ENCODE results near the gene COL9A3. TPM values are rescaled to one million over a fixed set of nuclear protein-coding genes. Genes with fewer than 3 reads are reported as not detected.
A peak's percentile ranks its signal among the peaks of the same experiment; 100 is the strongest.
"Not testable (repeated sequence)": the region's sequence is repeated elsewhere in the genome, so short reads cannot be mapped to it uniquely, and the experiment has no call there.

COL9A3 gene
- total and polyA plus RNA-seq, 2 of the 8 experiments (the other 6 are each of a cell fraction or from before 2014, with no cell fraction given), result 21.7 to 80.1 TPM

DNA sequence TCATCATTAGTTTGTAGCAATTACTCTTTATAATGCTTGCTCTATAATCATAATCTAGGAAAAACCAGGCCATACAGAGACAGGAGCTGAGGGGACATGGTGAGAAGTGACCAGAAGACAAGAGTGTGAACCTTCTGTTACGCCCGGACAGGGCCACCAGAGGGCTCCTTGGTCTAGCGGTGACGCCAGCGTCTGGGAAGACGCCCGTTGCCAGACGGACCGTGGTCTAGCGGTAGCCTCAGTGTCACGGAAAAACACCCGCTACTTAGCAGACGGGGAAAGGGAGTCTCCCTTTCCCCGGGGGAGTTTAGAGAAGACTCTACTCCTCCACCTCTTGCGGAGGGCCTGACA is 56.8 kb downstream of the COL9A3 start:
- not testable (repeated sequence) for H3K4me1 ChIP-seq (replicated peaks in 1 of 4; ENCODE audit: control insufficient read depth in 3 of 4, insufficient read depth in 4 of 4, low read length in 3 of 4); H2BK12ac ChIP-seq (ENCODE audit: low read depth, low read length); H3K27ac ChIP-seq (ENCODE audit: low read depth, low read length); H4K20me1 ChIP-seq (replicated peaks in 1 of 2; ENCODE audit: control insufficient read depth in 1 of 2, insufficient read depth in 2 of 2, low read length in 2 of 2); H3K36me3 ChIP-seq (ENCODE audit: control insufficient read depth in 2 of 4, insufficient read depth in 4 of 4, low read length in 3 of 4); H3K18ac ChIP-seq (ENCODE audit: extremely low read depth, low read length); FAIRE-seq; H2BK20ac ChIP-seq (ENCODE audit: low read length); H2AFZ ChIP-seq (ENCODE audit: low read length); H4K5ac ChIP-seq (ENCODE audit: insufficient read length, low read depth, low read length); H4K91ac ChIP-seq (replicated peaks; ENCODE audit: insufficient read length, low read length); H3K4me2 ChIP-seq (ENCODE audit: insufficient read depth in 1 of 2, low read depth in 2 of 2, low read length in 2 of 2); H2BK15ac ChIP-seq (ENCODE audit: low read length); H3K79me2 ChIP-seq (ENCODE audit: control insufficient read depth in 1 of 2, insufficient read depth in 2 of 2, low read length in 2 of 2); H4K8ac ChIP-seq (ENCODE audit: extremely low read depth, insufficient read depth, low read length); H3K23me2 ChIP-seq (ENCODE audit: low read depth, low read length); H2AK5ac ChIP-seq (ENCODE audit: low read depth, low read length); H3K79me1 ChIP-seq (ENCODE audit: low read depth, low read length); H3K9me3 ChIP-seq (ENCODE audit: insufficient read depth in 2 of 2, low read depth in 1 of 2, low read length in 1 of 2); H3K14ac ChIP-seq (ENCODE audit: insufficient read length); H3K9ac ChIP-seq (replicated peaks in 1 of 4; ENCODE audit: extremely low read depth in 1 of 4, low read depth in 3 of 4, low read length in 3 of 4); H3K4me3 ChIP-seq (ENCODE audit: extremely low read depth in 1 of 4, insufficient read depth in 2 of 4, low read depth in 3 of 4, low read length in 4 of 4); H3K4ac ChIP-seq (replicated peaks; ENCODE audit: insufficient read length, low read depth, low read length); H3K27me3 ChIP-seq (replicated peaks in 1 of 4; ENCODE audit: control insufficient read depth in 3 of 4, extremely low read depth in 1 of 4, insufficient read depth in 3 of 4, low read length in 3 of 4); H3K56ac ChIP-seq (replicated peaks; ENCODE audit: insufficient read length, low read depth, low read length); H2BK120ac ChIP-seq (replicated peaks; ENCODE audit: low read depth, low read length); H2BK5ac ChIP-seq (ENCODE audit: low read depth, low read length); H3K23ac ChIP-seq (ENCODE audit: insufficient read length)
- DNase-seq (ENCODE audit: low read depth in 1 of 2, low spot score in 2 of 2), result peak in 1 of 2 experiments; percentile 79
- ChIA-PET CTCF (ENCODE audit: partially characterized antibody) (interaction anchor here (0.6 to 4.9 kb wide), 10 partner anchors 13 to 175 kb away, joined by 3 to 31 read pairs (median 4); no protein-coding TSS in a partner anchor), POLR2A (ENCODE audit: partially characterized antibody) (interaction anchor here (1.0 to 1.5 kb wide), 3 partner anchors 12 to 54 kb away, joined by 3 to 5 read pairs (median 4); partner anchors contain the start of gene TCFL5)
- WGBS, 2 experiments (ENCODE audit: extremely low coverage in 1 of 2, insufficient coverage in 1 of 2, insufficient read length in 1 of 2, insufficient replicate concordance in 2 of 2, low coverage in 1 of 2, low lambda C conversion rate in 2 of 2, missing lambda C conversion rate in 1 of 2), result 14% methylated on average over 15 of the region's 15 CpGs; no CpG with 5 or more reads in 1 of the 2 experiments
- TF ChIP-seq RAD21 (IDR thresholded peaks at IDR 0.05 in 1 of 2, conservative IDR thresholded peaks at IDR 0.05 in 1 of 2; ENCODE audit: low read depth in 2 of 2, low read length in 2 of 2) (peak; percentile 47 to 58), CREB1 (IDR thresholded peaks at IDR 0.05) (peak; percentile 35; the same call in 1 of the 2 replicates)
- TF ChIP-seq, protein P1, sequence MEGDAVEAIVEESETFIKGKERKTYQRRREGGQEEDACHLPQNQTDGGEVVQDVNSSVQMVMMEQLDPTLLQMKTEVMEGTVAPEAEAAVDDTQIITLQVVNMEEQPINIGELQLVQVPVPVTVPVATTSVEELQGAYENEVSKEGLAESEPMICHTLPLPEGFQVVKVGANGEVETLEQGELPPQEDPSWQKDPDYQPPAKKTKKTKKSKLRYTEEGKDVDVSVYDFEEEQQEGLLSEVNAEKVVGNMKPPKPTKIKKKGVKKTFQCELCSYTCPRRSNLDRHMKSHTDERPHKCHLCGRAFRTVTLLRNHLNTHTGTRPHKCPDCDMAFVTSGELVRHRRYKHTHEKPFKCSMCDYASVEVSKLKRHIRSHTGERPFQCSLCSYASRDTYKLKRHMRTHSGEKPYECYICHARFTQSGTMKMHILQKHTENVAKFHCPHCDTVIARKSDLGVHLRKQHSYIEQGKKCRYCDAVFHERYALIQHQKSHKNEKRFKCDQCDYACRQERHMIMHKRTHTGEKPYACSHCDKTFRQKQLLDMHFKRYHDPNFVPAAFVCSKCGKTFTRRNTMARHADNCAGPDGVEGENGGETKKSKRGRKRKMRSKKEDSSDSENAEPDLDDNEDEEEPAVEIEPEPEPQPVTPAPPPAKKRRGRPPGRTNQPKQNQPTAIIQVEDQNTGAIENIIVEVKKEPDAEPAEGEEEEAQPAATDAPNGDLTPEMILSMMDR (IDR thresholded peaks at IDR 0.05; ENCODE audit: control extremely low read depth in 1 of 3, insufficient read depth in 1 of 3, low read depth in 1 of 3, low read length in 3 of 3), result peak; percentile 45 to 54 (median 52)

Data from H1 (cell line).